SJSA1 (cell line): ENCODE data around the gene KIF16B. TPM values are rescaled to one million over a fixed set of nuclear protein-coding genes. Genes with fewer than 3 reads are reported as not detected.

Source experiments
- DNase-seq, 2 experiments: peaks; one replicate each; pipeline ENCODE4 v3.0.0-alpha.2; 2015 to 2020; ENCODE audit warnings: low spot score in 2 of 2, low read depth in 1 of 2
- H3K27ac ChIP-seq: fragments of 250-450 bp; sonication (Bioruptor Pico); 2 replicates; pipeline ENCODE4 v1.5.1; 2020; ENCODE audit warnings: mild to moderate bottlenecking, moderate library complexity
- H3K27me3 ChIP-seq: fragments of 250-450 bp; sonication (Bioruptor Pico); replicated peaks from 2 replicates; pipeline ENCODE4 v1.5.1; 2020; ENCODE audit warnings: mild to moderate bottlenecking, moderate library complexity
- H3K36me3 ChIP-seq: fragments of 250-450 bp; sonication (Bioruptor Pico); 2 replicates; pipeline ENCODE4 v1.5.1; 2020; ENCODE audit warnings: mild to moderate bottlenecking
- H3K4me1 ChIP-seq: fragments of 250-450 bp; sonication (Bioruptor Pico); replicated peaks from 2 replicates; pipeline ENCODE4 v1.6.1; 2021; ENCODE audit warnings: mild to moderate bottlenecking
- H3K4me3 ChIP-seq: fragments of 250-450 bp; sonication (Bioruptor Pico); 2 replicates; pipeline ENCODE4 v1.5.1; 2020; ENCODE audit warnings: mild to moderate bottlenecking
- H3K9me3 ChIP-seq: fragments of 250-450 bp; sonication (Bioruptor Pico); replicated peaks from 2 replicates; pipeline ENCODE4 v1.5.1; 2020; ENCODE audit warnings: mild to moderate bottlenecking
- total RNA-seq: library from RNA; depleted of rRNA; stranded (reverse); fragments of >200 nt; shearing (Covaris generic); gene quantifications from 2 replicates; pipeline ENCODE4 v1.2.3, GENCODE V29; 2014

Gene KIF16B
- total RNA-seq, 1 experiment from 2014 or later: 3.7 TPM

GRCh38 chr20:16283307-16283706 is 289.9 kb downstream of the KIF16B start:
- no peaks in the 10 kb centered on the region for H3K4me1 ChIP-seq
- H3K27ac ChIP-seq: no peak overlapping the region
- H3K27me3 ChIP-seq: no peaks in the 10 kb centered on the region
- no peaks in the 10 kb centered on the region for H3K36me3 ChIP-seq
- peaks cover 3% of the 10 kb centered on the region for H3K9me3 ChIP-seq
- H3K4me3 ChIP-seq: no peak overlapping the region
- DNase-seq: no peak

GRCh38 chr20:16280219-16280618 is 293.0 kb downstream of the KIF16B start:
- Histone ChIP-seq H3K9me3 (peaks cover 3% of the 10 kb centered on the region), H3K4me3 (no peak overlapping the region), H3K4me1 (no peaks in the 10 kb centered on the region), H3K27me3 (no peaks in the 10 kb centered on the region), H3K27ac (no peak overlapping the region), H3K36me3 (no peaks in the 10 kb centered on the region)
- no peak for DNase-seq

- Histone ChIP-seq H3K27me3 (no peaks in the 10 kb centered on the region), H3K4me3 (no peak overlapping the region), H3K4me1 (no peaks in the 10 kb centered on the region), H3K9me3 (peaks cover 3% of the 10 kb centered on the region), H3K36me3 (no peaks in the 10 kb centered on the region), H3K27ac (no peak overlapping the region)
- DNase-seq: no peak
These were observed 293.9 kb downstream of the KIF16B start for GRCh38 chr20:16279320-16279719.

DNA sequence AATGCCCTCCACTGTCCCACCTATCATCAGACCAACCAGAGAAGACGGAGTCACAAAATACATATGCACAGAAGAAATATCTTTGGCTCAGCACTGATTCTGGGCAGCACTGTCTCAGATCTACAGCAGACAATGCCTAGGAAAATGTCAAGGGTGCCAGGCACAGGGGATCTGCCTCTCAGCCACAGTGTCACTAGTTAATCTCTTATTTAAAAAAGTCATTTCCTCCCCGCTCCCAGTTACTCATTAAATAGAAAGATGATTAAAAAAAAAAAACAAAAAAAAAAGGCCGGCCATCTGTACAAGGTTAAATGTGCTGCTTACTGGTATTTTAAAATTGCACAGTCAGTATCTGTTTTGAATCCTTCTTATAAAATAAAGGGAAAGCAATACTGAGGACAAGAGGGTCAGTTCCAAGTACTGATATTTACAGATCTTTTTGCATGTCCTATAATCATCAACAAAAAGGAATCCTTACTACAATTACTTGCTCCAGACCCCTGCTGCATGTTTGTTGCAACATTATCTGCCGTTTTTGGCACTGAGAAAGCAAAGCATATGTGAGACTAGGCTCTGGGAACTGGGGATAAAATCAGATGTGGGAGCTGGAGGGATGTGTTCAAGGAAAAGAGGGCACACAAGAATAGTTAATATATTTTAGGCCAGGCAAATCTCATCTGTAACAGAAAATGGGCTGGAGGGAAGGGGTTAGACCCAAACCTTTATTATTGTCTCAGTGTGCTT is 299.3 kb downstream of the KIF16B start:
- Histone ChIP-seq H3K4me3 (no peak overlapping the region), H3K27me3 (no peaks in the 10 kb centered on the region), H3K4me1 (no peaks in the 10 kb centered on the region), H3K36me3 (no peaks in the 10 kb centered on the region), H3K27ac (no peak overlapping the region), H3K9me3 (no peaks in the 10 kb centered on the region)
- DNase-seq: no peak

GRCh38 chr20:16272780-16273360 is 300.4 kb downstream of the KIF16B start:
- Histone ChIP-seq H3K4me1 (no peaks in the 10 kb centered on the region), H3K4me3 (no peak overlapping the region), H3K9me3 (no peaks in the 10 kb centered on the region), H3K36me3 (no peaks in the 10 kb centered on the region), H3K27me3 (no peaks in the 10 kb centered on the region), H3K27ac (no peak overlapping the region)
- no peak for DNase-seq

- Histone ChIP-seq H3K27ac (no peak overlapping the region), H3K4me1 (no peaks in the 10 kb centered on the region), H3K4me3 (no peak overlapping the region), H3K9me3 (no peaks in the 10 kb centered on the region), H3K27me3 (no peaks in the 10 kb centered on the region), H3K36me3 (no peaks in the 10 kb centered on the region)
- no peak for DNase-seq
These were observed 301.8 kb downstream of the KIF16B start for GRCh38 chr20:16271450-16271849.

- Histone ChIP-seq H3K36me3 (no peaks in the 10 kb centered on the region), H3K4me3 (no peak overlapping the region), H3K9me3 (no peaks in the 10 kb centered on the region), H3K27ac (no peak overlapping the region), H3K27me3 (no peaks in the 10 kb centered on the region), H3K4me1 (no peaks in the 10 kb centered on the region)
- DNase-seq: no peak
These were observed 302.3 kb downstream of the KIF16B start for GRCh38 chr20:16270989-16271388.

GRCh38 chr20:16270314-16270931 is 302.8 kb downstream of the KIF16B start:
- no peaks in the 10 kb centered on the region for H3K4me1 ChIP-seq
- DNase-seq: no peak
- H3K9me3 ChIP-seq: no peaks in the 10 kb centered on the region; the same call in 1 of the 2 replicates
- H3K36me3 ChIP-seq: no peaks in the 10 kb centered on the region
- H3K4me3 ChIP-seq: no peak overlapping the region
- H3K27ac ChIP-seq: no peak overlapping the region
- H3K27me3 ChIP-seq: no peaks in the 10 kb centered on the region

DNA sequence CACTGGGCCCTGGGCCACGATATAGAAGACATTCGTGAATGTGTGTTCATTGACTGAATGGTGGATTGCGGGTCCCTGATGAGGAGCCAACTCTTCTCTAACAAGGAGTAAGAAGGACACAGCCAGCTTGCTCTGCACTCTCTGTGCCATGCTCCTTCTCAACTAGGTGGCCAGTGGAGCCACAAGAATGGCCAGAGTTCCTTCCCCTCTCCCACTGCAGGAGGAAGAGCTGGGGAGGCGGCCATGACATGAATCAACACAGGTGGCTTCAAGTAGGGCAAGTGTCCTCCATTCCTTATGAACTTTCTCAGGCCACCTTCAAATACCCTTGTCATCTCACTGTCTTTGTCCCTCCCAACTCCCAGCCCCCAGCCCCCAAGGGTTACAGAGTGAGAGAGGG is 305.7 kb downstream of the KIF16B start:
- no peaks in the 10 kb centered on the region for H3K27me3 ChIP-seq
- no peak overlapping the region for H3K27ac ChIP-seq
- no peaks in the 10 kb centered on the region for H3K36me3 ChIP-seq
- no peaks in the 10 kb centered on the region; the same call in 1 of the 2 replicates for H3K9me3 ChIP-seq
- DNase-seq: no peak
- H3K4me1 ChIP-seq: no peaks in the 10 kb centered on the region
- no peak overlapping the region for H3K4me3 ChIP-seq

- no peaks in the 10 kb centered on the region for H3K36me3 ChIP-seq
- no peaks in the 10 kb centered on the region; the same call in 1 of the 2 replicates for H3K9me3 ChIP-seq
- H3K27me3 ChIP-seq: no peaks in the 10 kb centered on the region
- no peak overlapping the region for H3K4me3 ChIP-seq
- H3K27ac ChIP-seq: no peak overlapping the region
- DNase-seq: peak in 1 of 2 experiments; percentile 34
- no peaks in the 10 kb centered on the region for H3K4me1 ChIP-seq
These were observed 307.9 kb downstream of the KIF16B start for GRCh38 chr20:16265334-16265733.

DNA sequence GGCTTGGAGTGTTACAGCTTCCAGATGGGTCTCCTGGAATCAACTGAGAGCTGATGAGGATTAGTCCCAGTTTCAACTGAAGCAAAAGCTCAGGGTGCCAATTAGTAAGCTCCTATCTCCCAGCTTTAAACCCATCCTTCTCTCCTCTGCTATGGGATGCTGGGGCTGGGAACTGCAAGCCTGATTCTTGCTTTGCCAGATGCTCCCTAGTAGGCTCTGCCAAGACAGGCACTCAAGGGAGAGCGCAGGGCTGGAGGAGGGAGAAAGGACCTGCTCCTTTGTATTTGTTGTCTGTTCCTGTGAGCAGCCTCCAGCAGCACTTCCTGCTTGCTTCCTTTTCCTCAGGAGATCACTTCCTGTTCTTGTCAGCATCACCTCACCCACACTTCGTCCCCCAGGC is 309.7 kb downstream of the KIF16B start:
- Histone ChIP-seq H3K27me3 (no peaks in the 10 kb centered on the region), H3K4me1 (no peaks in the 10 kb centered on the region), H3K4me3 (no peak overlapping the region), H3K27ac (no peak overlapping the region), H3K9me3 (no peaks in the 10 kb centered on the region; the same call in 1 of the 2 replicates), H3K36me3 (no peaks in the 10 kb centered on the region)
- no peak for DNase-seq

GRCh38 chr20:16262594-16262993 is 310.7 kb downstream of the KIF16B start:
- no peak overlapping the region for H3K4me3 ChIP-seq
- H3K9me3 ChIP-seq: no peaks in the 10 kb centered on the region; the same call in 1 of the 2 replicates
- H3K4me1 ChIP-seq: no peaks in the 10 kb centered on the region
- H3K27ac ChIP-seq: no peak overlapping the region
- no peak for DNase-seq
- H3K36me3 ChIP-seq: no peaks in the 10 kb centered on the region
- H3K27me3 ChIP-seq: no peaks in the 10 kb centered on the region

DNA sequence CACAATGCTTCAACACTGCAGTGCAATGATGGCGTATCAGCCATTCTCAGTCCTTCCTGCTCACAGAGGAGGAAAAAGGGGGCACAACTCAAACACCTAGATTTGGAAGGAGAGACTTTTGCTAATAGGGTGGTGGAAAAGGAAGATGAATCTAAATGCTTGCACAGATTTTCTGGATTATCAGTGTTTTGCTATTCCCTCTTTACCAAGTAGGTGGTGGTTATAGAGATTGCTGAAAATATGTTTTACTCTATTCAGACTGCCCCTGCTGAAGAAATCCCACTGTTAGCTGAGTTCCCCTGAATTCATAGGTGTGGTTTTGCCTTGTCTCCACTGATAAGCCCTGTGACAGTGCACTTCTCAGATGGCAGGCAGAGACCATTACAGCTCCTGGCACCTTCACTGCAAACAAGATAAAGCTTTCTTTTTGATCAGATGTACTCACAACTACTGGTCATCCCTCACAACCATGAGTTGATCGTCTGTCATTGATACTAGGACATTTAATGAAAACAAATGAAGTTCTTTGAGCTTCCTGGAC is 311.4 kb downstream of the KIF16B start:
- no peaks in the 10 kb centered on the region for H3K36me3 ChIP-seq
- H3K9me3 ChIP-seq: no peaks in the 10 kb centered on the region; the same call in 1 of the 2 replicates
- no peak for DNase-seq
- H3K4me3 ChIP-seq: no peak overlapping the region
- no peak overlapping the region for H3K27ac ChIP-seq
- H3K4me1 ChIP-seq: no peaks in the 10 kb centered on the region
- no peaks in the 10 kb centered on the region for H3K27me3 ChIP-seq

GRCh38 chr20:16260911-16261310 is 312.3 kb downstream of the KIF16B start:
- no peaks in the 10 kb centered on the region for H3K27me3 ChIP-seq
- DNase-seq: no peak

More at GRCh38 chr20:16260911-16261310, 312.3 kb downstream of the KIF16B start:
- H3K4me1 ChIP-seq: no peaks in the 10 kb centered on the region
- H3K27ac ChIP-seq: no peak overlapping the region
- no peaks in the 10 kb centered on the region; the same call in 1 of the 2 replicates for H3K9me3 ChIP-seq
- H3K4me3 ChIP-seq: no peak overlapping the region
- no peaks in the 10 kb centered on the region for H3K36me3 ChIP-seq
